ENCODE results near the gene CLMN. TPM values are rescaled to one million over a fixed set of nuclear protein-coding genes. Genes with fewer than 3 reads are reported as not detected.

The CLMN gene
- total RNA-seq, 4 donors from 2014 or later = 3.8 to 10.0 (median 5.3) TPM

- Histone ChIP-seq H3K36me3 (peaks cover 0 to 9% of the 10 kb centered on the region in 2 donors), H3K9me3 (no peaks in the 10 kb centered on the region), H3K27me3 (no peaks in the 10 kb centered on the region), H3K4me3 (no peak overlapping the region), H3K4me1 (no peaks in the 10 kb centered on the region), H3K27ac (no peak overlapping the region)
- no peak for ATAC-seq
- TF ChIP-seq EP300 (IDR thresholded peaks at IDR 0.05) = no peak
- no peak for TF ChIP-seq POLR2A (IDR thresholded peaks at IDR 0.05)
- TF ChIP-seq CTCF (IDR thresholded peaks at IDR 0.05) = no peak
- TF ChIP-seq POLR2AphosphoS5 (IDR thresholded peaks at IDR 0.05) = no peak
- 90 to 93% methylated on average over 4 to 8 of the region's 8 CpGs for WGBS, 2 donors (ENCODE audit: low coverage in 1 of 2)
Observed at GRCh38 chr14:95197551-95197950, 122.2 kb downstream of the CLMN start.

- 83% methylated on average over 2 of the region's 2 CpGs for WGBS, 2 donors (ENCODE audit: low coverage in 1 of 2)
Observed at GRCh38 chr14:95196826-95197545, 122.7 kb downstream of the CLMN start.

GRCh38 chr14:95196268-95196667 lies 123.4 kb downstream of the CLMN start:
- TF ChIP-seq CTCF (IDR thresholded peaks at IDR 0.05) = peak in 3 of 4 experiments; percentile 5 to 30 (median 27)
- no peak for TF ChIP-seq EP300 (IDR thresholded peaks at IDR 0.05)
- TF ChIP-seq POLR2AphosphoS5 (IDR thresholded peaks at IDR 0.05) = no peak
- no peak for TF ChIP-seq POLR2A (IDR thresholded peaks at IDR 0.05)
- Histone ChIP-seq H3K27me3 (no peaks in the 10 kb centered on the region), H3K4me3 (no peak overlapping the region), H3K36me3 (peaks cover 0 to 7% of the 10 kb centered on the region in 2 donors), H3K4me1 (no peaks in the 10 kb centered on the region), H3K27ac (no peak overlapping the region), H3K9me3 (no peaks in the 10 kb centered on the region)
- no peak for ATAC-seq
- WGBS, 2 donors (ENCODE audit: low coverage in 1 of 2) = 49 to 59% methylated on average over 4 to 5 of the region's 5 CpGs

More at GRCh38 chr14:95196826-95197545, 122.7 kb downstream of the CLMN start:
- H3K4me1 ChIP-seq = no peaks in the 10 kb centered on the region
- peaks cover 0 to 7% of the 10 kb centered on the region in 2 donors for H3K36me3 ChIP-seq
- no peaks in the 10 kb centered on the region for H3K27me3 ChIP-seq
- TF ChIP-seq POLR2AphosphoS5 (IDR thresholded peaks at IDR 0.05) = no peak
- ATAC-seq = no peak
- H3K27ac ChIP-seq = no peak overlapping the region
- no peak overlapping the region for H3K4me3 ChIP-seq
- no peaks in the 10 kb centered on the region for H3K9me3 ChIP-seq

GRCh38 chr14:95195031-95195430 lies 124.7 kb downstream of the CLMN start:
- no peak overlapping the region for H3K27ac ChIP-seq
- TF ChIP-seq CTCF (IDR thresholded peaks at IDR 0.05) (no peak), POLR2A (IDR thresholded peaks at IDR 0.05) (no peak), EP300 (IDR thresholded peaks at IDR 0.05) (no peak), POLR2AphosphoS5 (IDR thresholded peaks at IDR 0.05) (no peak)
- WGBS, 2 donors (ENCODE audit: low coverage in 1 of 2) = 83 to 100% methylated on average over 2 to 5 of the region's 6 CpGs
- no peaks in the 10 kb centered on the region for H3K9me3 ChIP-seq
- no peak for ATAC-seq
- peaks cover 0 to 4% of the 10 kb centered on the region in 2 donors for H3K36me3 ChIP-seq
- H3K27me3 ChIP-seq = no peaks in the 10 kb centered on the region
- H3K4me1 ChIP-seq = peaks cover 0 to 10% (median 0%) of the 10 kb centered on the region in 3 donors
- H3K4me3 ChIP-seq = no peak overlapping the region

GRCh38 chr14:95193081-95193480 lies 126.6 kb downstream of the CLMN start:
- Histone ChIP-seq H3K27ac (no peak overlapping the region), H3K36me3 (no peaks in the 10 kb centered on the region), H3K27me3 (no peaks in the 10 kb centered on the region), H3K9me3 (no peaks in the 10 kb centered on the region), H3K4me3 (no peak overlapping the region), H3K4me1 (peaks cover 0 to 22% (median 0%) of the 10 kb centered on the region in 3 donors)
- no peak for ATAC-seq
- TF ChIP-seq CTCF (IDR thresholded peaks at IDR 0.05) (no peak), POLR2AphosphoS5 (IDR thresholded peaks at IDR 0.05) (no peak), POLR2A (IDR thresholded peaks at IDR 0.05) (no peak), EP300 (IDR thresholded peaks at IDR 0.05) (no peak)
- WGBS, 2 donors (ENCODE audit: low coverage in 1 of 2) = 75 to 87% methylated on average over 6 of the region's 6 CpGs

All from gastroesophageal sphincter (tissue), 4 donors.